Cardiac septum (tissue), 1 donor: Measurements from ENCODE around the gene MUC16. TPM values are rescaled to one million over a fixed set of nuclear protein-coding genes. Genes with fewer than 3 reads are reported as not detected.
"Not testable (repeated sequence)": the region's sequence is repeated elsewhere in the genome, so short reads cannot be mapped to it uniquely, and the experiment has no call there.

Experiments used
- DNase-seq: peaks from one replicate; pipeline ENCODE4 v3.0.0-alpha.2; 2020; ENCODE audit warnings: low spot score
- intact Hi-C: fragments of 100-400 bp; cut with DNase I; formaldehyde crosslinking; loops from one replicate; pipeline ENCODE4 v1.14.0; 2022
- long read RNA-seq: library from polyadenylated mRNA; unstranded; transcript quantifications from one replicate; pipeline ENCODE4 v2.0.0, GENCODE V29; 2021
- total RNA-seq: library from RNA; stranded (reverse); fragmentation: NEBNext Ultra II Directional; extraction: Animal tissue kit (Norgen Biotek cat#: 25700); gene quantifications from one replicate; pipeline ENCODE4 v1.2.1, GENCODE V29; 2021
- donor health status: DM: no; HTN: no; CAD: no.

MUC16 gene
- 0.03 TPM for total RNA-seq
- long read RNA-seq = 0 reads

DNA sequence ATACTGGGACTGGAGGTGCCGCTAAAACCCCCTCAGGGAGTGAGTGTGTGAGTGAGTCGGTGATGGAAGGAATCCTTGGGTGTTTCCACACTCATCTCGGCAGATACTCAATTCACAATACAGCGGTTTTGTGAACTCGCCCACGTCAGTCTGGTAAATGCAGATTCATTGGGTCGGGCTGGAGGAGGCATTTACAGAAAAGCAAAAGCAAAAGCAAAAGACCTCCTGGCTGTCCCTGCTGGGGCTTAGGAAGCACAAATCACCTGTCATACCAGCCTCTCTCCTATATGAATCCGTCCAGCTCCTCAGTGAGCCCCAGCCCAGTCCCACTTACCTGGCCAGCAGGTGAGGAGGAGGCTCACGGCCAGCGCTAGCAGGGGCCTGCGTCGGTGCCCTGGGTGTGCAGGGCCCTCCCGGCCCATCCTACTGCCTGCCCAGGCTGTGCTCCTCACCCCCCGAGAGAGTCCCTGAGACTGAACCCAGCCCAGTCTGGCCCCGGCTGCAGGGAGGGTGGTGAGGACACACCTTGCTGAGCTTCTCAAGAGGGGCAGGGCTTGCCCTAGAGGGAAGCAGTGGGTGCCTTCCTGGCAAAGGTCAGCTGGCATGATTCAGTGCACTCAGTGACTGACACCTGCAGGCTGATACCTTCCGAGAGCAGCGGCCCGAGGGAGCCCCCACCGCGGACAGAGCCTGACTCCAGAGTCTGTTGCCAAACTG lies at the start of gene MUC16:
TSS of gene MUC16 (minus strand) at position 475 of the 717 bp plus-strand sequence.
- DNase-seq = no peak
- intact Hi-C loops = no loop called here

GRCh38 chr19:9058905-9059667 lies 48.9 kb upstream of the MUC16 start:
- no peak for DNase-seq
- intact Hi-C loops = no loop called here

- no peak for DNase-seq
- intact Hi-C loops = no loop called here
Measured at GRCh38 chr19:9057505-9058258, 47.5 kb upstream of the MUC16 start.

DNA sequence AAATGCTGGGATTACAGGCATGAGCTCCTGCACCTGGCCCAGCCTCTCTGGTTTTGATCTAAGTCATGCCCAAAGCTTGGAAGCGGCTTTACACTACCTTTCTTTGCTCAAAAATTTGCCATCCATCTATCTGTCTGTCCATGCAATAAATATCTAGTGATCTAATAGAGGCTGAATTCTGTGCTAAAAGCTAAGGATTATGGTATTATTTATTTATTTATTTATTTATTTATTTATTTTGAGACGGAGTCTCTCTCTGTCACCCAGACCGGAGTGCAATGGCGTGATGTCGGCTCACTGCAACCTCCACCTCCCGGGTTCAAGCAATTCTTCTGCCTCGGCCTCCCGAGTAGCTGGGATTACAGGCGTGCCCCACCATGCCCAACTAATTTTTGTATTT lies 45.9 kb upstream of the MUC16 start:
- intact Hi-C loops, DNase-seq: not testable (repeated sequence)

- intact Hi-C loops = no loop called here
- no peak for DNase-seq
Measured at GRCh38 chr19:9054765-9055164, 44.6 kb upstream of the MUC16 start.

DNA sequence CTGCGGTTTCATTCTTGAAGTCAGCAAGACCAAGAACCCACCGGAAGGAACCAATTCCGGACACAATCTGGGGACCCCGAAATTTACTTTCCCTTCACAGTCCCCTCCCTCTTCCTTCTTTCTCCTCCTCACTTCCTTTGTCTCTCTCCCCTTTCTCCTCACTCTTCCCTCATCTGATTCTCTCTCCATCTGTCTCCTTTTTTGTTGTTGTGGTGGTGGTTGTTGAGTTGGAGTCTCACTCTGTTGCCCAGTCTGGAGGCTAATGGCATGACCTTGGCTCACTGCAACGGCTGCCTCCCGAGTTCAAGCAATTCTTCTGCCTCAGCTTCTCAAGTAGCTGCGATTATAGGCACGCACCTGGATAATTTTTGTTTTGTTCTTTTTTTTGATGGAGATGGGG lies 44.0 kb upstream of the MUC16 start:
- DNase-seq = no peak
- intact Hi-C loops = no loop called here

GRCh38 chr19:9053674-9054073 lies 43.5 kb upstream of the MUC16 start:
- intact Hi-C loops = not testable (repeated sequence)

DNA sequence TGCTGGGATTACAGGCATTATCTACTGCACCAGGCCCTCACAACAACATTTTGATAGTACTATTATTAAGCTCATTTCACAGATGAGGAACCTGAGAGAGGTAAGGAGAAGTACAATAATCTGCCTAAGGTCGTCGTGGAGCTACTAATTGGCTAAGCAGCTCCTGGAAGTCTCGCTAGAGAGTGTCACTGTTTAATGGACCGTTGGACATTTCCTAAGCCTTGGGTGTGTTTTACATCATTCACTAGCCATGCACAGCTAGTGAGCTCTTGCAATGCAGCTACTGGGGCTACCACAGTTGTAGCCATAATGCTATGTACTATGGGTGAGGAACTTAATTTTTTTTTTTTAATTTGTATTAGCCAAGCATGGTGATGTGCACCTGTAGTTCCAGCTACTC lies 42.7 kb upstream of the MUC16 start:
- intact Hi-C loops = no loop called here
- DNase-seq = no peak

More at GRCh38 chr19:9053674-9054073, 43.5 kb upstream of the MUC16 start:
- DNase-seq = not testable (repeated sequence)

DNA sequence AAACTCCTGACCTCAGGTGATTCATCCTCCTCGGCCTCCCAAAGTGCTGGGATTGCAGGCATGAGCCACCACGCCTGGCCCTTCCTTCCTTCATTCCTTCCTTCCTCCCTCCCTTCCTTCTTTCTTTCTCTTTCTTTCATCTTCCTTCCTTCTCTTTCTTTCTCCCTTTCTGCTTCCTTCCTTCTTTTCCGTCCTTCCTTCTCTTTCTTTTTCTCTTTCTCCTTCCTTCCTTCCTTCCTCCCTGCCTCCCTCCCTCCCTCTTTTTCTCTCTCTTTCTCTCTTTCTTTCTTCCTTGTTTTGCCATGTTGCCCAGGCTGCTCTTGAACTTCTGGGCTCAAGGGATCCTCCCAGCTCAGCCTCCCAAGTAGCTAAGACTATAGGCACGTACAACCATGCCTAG lies 36.5 kb upstream of the MUC16 start:
- no peak for DNase-seq
- intact Hi-C loops = no loop called here

GRCh38 chr19:9044449-9044848 lies 34.2 kb upstream of the MUC16 start:
- intact Hi-C loops = no loop called here

DNA sequence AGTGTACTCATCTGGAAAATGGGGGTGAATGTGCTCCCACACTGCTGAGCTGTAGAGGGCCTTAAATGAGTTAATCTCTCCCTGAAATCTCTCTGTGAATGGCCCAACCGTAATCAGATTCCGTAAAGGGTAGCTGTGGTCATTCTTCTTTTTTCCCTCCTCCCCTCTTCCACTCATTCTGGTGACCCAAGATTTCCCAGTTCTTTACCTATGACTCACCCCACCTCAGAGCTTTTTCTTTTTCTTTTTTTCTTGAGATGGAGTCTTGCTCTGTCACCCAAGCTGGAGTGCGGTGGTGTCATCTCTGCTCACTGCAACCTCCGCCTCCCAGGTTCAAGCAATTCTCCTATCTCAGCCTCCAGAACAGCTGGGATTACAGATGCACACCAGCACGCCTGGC lies 33.3 kb upstream of the MUC16 start:
- no peak for DNase-seq
- intact Hi-C loops = no loop called here

More at GRCh38 chr19:9044449-9044848, 34.2 kb upstream of the MUC16 start:
- no peak for DNase-seq

- intact Hi-C loops = no loop called here
- no peak for DNase-seq
Measured at GRCh38 chr19:9041023-9041422, 30.8 kb upstream of the MUC16 start.

DNA sequence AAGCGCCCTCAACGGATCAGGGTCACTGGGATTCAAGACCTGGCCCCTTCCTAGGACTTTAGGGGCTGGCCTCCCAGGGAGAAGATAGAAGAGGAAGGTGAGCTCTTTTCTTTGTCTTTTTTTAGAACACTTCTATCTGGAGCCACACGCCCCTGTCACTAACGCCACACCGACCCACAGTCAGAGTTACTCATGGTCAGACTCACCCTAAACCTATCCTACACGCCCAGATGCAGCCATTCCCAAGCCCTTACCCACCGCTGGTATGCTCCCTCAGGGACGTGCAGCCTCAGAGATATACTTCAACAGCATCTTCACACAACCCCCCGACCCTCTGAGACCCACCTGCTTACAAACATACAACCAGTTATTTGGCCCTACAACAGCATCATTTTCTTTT lies 29.9 kb upstream of the MUC16 start:
- intact Hi-C loops = no loop called here
- no peak for DNase-seq

DNA sequence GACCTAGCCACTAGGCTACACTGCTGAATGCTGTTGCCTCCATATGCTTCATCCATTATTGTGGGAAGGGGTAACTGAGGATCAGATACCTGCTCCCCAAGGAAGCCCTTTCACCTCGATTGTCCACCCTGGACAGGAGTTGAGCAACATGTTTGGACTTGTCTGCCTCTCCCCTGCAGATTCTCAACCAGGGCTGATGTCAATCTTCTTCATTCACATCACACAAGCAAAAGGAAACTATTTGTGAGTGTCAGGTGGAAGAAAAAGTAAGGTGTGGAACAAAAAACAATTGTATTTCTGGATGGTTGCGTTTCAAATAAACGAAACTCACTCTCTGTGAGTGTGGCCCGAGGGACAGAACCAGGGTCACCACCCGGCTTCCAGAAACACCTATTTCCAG lies 29.5 kb upstream of the MUC16 start:
- intact Hi-C loops = no loop called here
- no peak for DNase-seq

GRCh38 chr19:9037400-9038062 lies 27.3 kb upstream of the MUC16 start:
- intact Hi-C loops = no loop called here
- no peak for DNase-seq

GRCh38 chr19:9032136-9032631 lies 22.0 kb upstream of the MUC16 start:
- DNase-seq = no peak
- intact Hi-C loops = no loop called here

GRCh38 chr19:9018163-9018875 lies 8.1 kb upstream of the MUC16 start:
- intact Hi-C loops = no loop called here
- no peak for DNase-seq

DNA sequence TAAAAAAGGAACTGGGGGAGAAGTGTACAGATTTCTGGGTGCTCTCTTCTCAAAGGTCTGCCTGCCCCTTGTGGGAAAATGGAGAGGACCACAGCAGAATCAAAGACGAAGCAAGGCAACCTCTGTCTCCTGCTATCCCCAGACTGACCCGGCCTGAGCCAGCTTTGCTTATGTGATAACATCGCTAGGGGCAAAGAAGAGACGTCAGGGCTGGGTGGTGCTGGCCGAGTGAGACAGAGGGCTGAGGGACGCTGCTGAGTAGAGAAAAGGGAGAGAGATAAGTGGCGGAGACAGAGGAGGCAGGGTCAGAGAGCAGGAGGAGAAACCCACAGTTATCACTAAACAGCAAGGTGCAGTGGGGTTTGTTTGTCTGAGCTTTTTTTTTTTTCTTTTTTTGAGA lies 4.6 kb upstream of the MUC16 start:
- intact Hi-C loops = no loop called here
- DNase-seq = no peak

GRCh38 chr19:9013988-9014387 lies 3.8 kb upstream of the MUC16 start:
- intact Hi-C loops = no loop called here
- DNase-seq = no peak
